Endothelial cell of umbilical vein (primary cell): ENCODE measurements around the gene ERLIN1. TPM values are rescaled to one million over a fixed set of nuclear protein-coding genes. Genes with fewer than 3 reads are reported as not detected.

Source experiments
- BruUV-seq: library from RNA; stranded (reverse); fragments of 400-500 nt; replicated peaks from 2 replicates; lab custom pipeline; 2021; lab: Mats Ljungman, UMichigan
- CTCF ChIA-PET: fragments of 300-600, 350-600 bp; sonication (Branson Sonifier 250); formaldehyde crosslinking; loops from one replicate; lab custom pipeline; 2021; ENCODE audit warnings: antibody characterized with exemption, inconsistent platforms; lab: Charles Lee
- POLR2A ChIA-PET: fragments of 300-600, 350-600 bp; sonication (Branson Sonifier 250); formaldehyde crosslinking; loops from one replicate; lab custom pipeline; 2021; ENCODE audit warnings: antibody characterized with exemption, inconsistent platforms; lab: Charles Lee
- DNase-seq: peaks from one replicate; pipeline ENCODE4 v3.0.0-alpha.2; 2011; ENCODE audit warnings: low read depth, low spot score
- FAIRE-seq: peaks from 2 replicates; lab custom pipeline; 2011; peaks lifted over from hg19 to GRCh38; lab: Jason Lieb, UNC
- H2AFZ ChIP-seq: 2 replicates; pipeline ENCODE4 v1.6.0; 2012; ENCODE audit warnings: low read depth, low read length, control low read depth, inconsistent platforms
- H3K27ac ChIP-seq: 2 replicates; pipeline ENCODE4 v1.5.1; 2011; ENCODE audit warnings: low read depth, mild to moderate bottlenecking, control low read depth, low read length, moderate library complexity; ENCODE audit not compliant: insufficient read depth
- H3K27me3 ChIP-seq, 2 experiments: 2 replicates each; pipeline versions ENCODE4 v1.6.0 to v1.6.1; 2011; ENCODE audit warnings: low read length in 2 of 2, mixed read lengths in 1 of 2; ENCODE audit not compliant: control insufficient read depth in 2 of 2, insufficient read depth in 2 of 2
- H3K36me3 ChIP-seq, 2 experiments: 2 replicates in 1 of 2; 3 replicates in 1 of 2; pipeline ENCODE4 v1.5.1; 2011; ENCODE audit warnings: low read length in 2 of 2, mild to moderate bottlenecking in 1 of 2, moderate library complexity in 1 of 2; ENCODE audit not compliant: control insufficient read depth in 2 of 2, insufficient read depth in 2 of 2; ENCODE audit errors: extremely low read depth in 1 of 2
- H3K4me1 ChIP-seq: 3 replicates; pipeline ENCODE4 v1.5.1; 2011; ENCODE audit warnings: mild to moderate bottlenecking, low read length; ENCODE audit not compliant: control insufficient read depth, insufficient read depth; ENCODE audit errors: extremely low read depth
- H3K4me2 ChIP-seq: 2 replicates; pipeline ENCODE4 v1.6.1; 2011; ENCODE audit warnings: low read length, control low read depth, mixed read lengths; ENCODE audit not compliant: insufficient read depth
- H3K4me3 ChIP-seq, 3 experiments: fragments of 200-600 bp in 1 of 3; sonication (generic), shearing (Covaris generic) in 1 of 3; replicated peaks in 1 of 3; 2 replicates each; pipeline ENCODE4 v1.5.1; 2011 to 2016; ENCODE audit warnings: control low read depth in 3 of 3, low read length in 3 of 3, mild to moderate bottlenecking in 2 of 3, inconsistent platforms in 1 of 3, low read depth in 1 of 3, moderate library complexity in 1 of 3; ENCODE audit not compliant: insufficient read depth in 1 of 3
- H3K79me2 ChIP-seq: 2 replicates; pipeline ENCODE4 v1.6.0; 2012; ENCODE audit warnings: low read length, inconsistent platforms; ENCODE audit not compliant: control insufficient read depth, insufficient read depth
- H3K9ac ChIP-seq: replicated peaks from 2 replicates; pipeline ENCODE3; 2011; ENCODE audit warnings: low read length, control low read depth; ENCODE audit not compliant: insufficient read depth; ENCODE audit errors: extremely low read depth
- H3K9me1 ChIP-seq: replicated peaks from 3 replicates; pipeline ENCODE4 v1.6.0; 2011; ENCODE audit warnings: mild to moderate bottlenecking, low read length; ENCODE audit not compliant: control insufficient read depth, insufficient read depth; ENCODE audit errors: extremely low read depth
- H3K9me3 ChIP-seq: replicated peaks from 2 replicates; pipeline ENCODE4 v1.5.1; 2012; ENCODE audit warnings: low read length, inconsistent platforms; ENCODE audit not compliant: control insufficient read depth, insufficient read depth
- H4K20me1 ChIP-seq: replicated peaks from 2 replicates; pipeline ENCODE3; 2011; ENCODE audit warnings: mild to moderate bottlenecking, low read length; ENCODE audit not compliant: control insufficient read depth, insufficient read depth; ENCODE audit errors: extremely low read depth
- EZH2 ChIP-seq: IDR thresholded peaks from 2 replicates; pipeline ENCODE4 v1.6.1; 2012; ENCODE audit warnings: borderline replicate concordance, low read depth, mild to moderate bottlenecking, moderate library complexity, low read length, inconsistent platforms; ENCODE audit not compliant: severe bottlenecking
- FOS ChIP-seq: IDR thresholded peaks from 2 replicates; pipeline ENCODE4 v1.6.1; 2011; ENCODE audit warnings: mild to moderate bottlenecking, low read length, moderate library complexity, borderline replicate concordance; ENCODE audit not compliant: insufficient read depth
- GATA2 ChIP-seq: IDR thresholded peaks from 2 replicates; pipeline ENCODE4 v1.7.0; 2011; ENCODE audit warnings: low read depth, mild to moderate bottlenecking, moderate library complexity, mixed read lengths, low read length; ENCODE audit not compliant: insufficient read length, insufficient read depth
- JUN ChIP-seq: IDR thresholded peaks from 2 replicates; pipeline ENCODE4 v1.6.1; 2011; ENCODE audit warnings: borderline replicate concordance, low read depth; ENCODE audit not compliant: insufficient read length, insufficient read depth
- MYC ChIP-seq: IDR thresholded peaks from one replicate; pipeline ENCODE4 v1.6.1; 2011; ENCODE audit warnings: mild to moderate bottlenecking, low read depth, low read length
- POLR2A ChIP-seq: IDR thresholded peaks from 2 replicates; pipeline ENCODE4 v1.6.1; 2012; ENCODE audit warnings: low read depth, mild to moderate bottlenecking, control low read depth, low read length
- POLR2AphosphoS5 ChIP-seq: IDR thresholded peaks from 2 replicates; pipeline ENCODE4 v1.6.1; 2012; ENCODE audit warnings: low read depth, mild to moderate bottlenecking, control low read depth, low read length, moderate library complexity; ENCODE audit not compliant: insufficient read depth
- dilution Hi-C: fragments of 300-500 bp; cut with MboI; formaldehyde crosslinking; loops from one replicate; pipeline ENCODE4 v1.15.0; 2019; ENCODE audit warnings: low sequenced_read_pairs; ENCODE audit not compliant: extremely low pct_ligation_motif_present
- intact Hi-C: fragments of 100-400 bp; cut with micrococcal nuclease; formaldehyde crosslinking; loops from one replicate; pipeline ENCODE4 v1.10.0; 2022
- polyA plus RNA-seq, 4 experiments: library from polyadenylated mRNA; depleted of rRNA in 3 of 4; stranded (reverse) in 3 of 4; unstranded in 1 of 4; fragments of >200 nt; gene quantifications; 2 replicates each; pipeline versions ENCODE4 v1.2.1 to v1.2.3, GENCODE V29; 2011 to 2012; ENCODE audit warnings: missing spikeins in 1 of 4
- total RNA-seq: library from RNA; stranded (reverse); gene quantifications from 2 replicates; pipeline ENCODE4 v1.2.3, GENCODE V29; 2021
- TF ChIP-seq, protein P1 (sequence below): IDR thresholded peaks from 2 replicates; pipeline ENCODE4 v1.6.1; 2011; ENCODE audit not compliant: insufficient read depth, insufficient read length
- TF ChIP-seq, protein P2 (sequence below), 2 donors: IDR thresholded peaks; 1 replicate in 1 of 2; 2 replicates in 1 of 2; pipeline ENCODE4 v1.5.1; 2011; ENCODE audit warnings: low read length in 2 of 2, mild to moderate bottlenecking in 2 of 2, moderate library complexity in 2 of 2, control low read depth in 1 of 2, inconsistent platforms in 1 of 2, low read depth in 1 of 2; ENCODE audit not compliant: insufficient read depth in 1 of 2; ENCODE audit errors: extremely low read depth in 1 of 2

The ERLIN1 gene
- total and polyA plus RNA-seq, 2 donors (not counting 3 experiments of a cell fraction or from before 2014, with no cell fraction given), result 30.7 to 51.0 TPM

DNA sequence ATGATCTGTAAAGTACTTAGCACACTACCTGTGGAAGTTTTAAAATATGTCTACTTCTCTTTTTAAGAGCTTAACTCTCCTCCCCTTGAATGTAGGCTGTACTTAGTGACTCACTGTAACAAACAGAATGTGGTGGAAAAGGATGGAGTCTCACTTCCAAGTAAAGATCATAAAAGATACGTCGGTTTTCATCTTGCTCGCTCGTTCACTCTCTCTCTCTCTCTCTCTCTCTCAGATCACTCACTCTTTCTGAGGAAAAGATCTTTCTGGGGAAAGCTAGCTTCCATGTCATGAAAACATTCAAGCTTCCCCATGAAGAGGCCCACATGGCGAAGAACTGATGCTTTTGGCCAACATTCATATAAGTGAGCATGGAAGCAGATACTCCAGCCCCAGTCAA, 38.0 kb upstream of the ERLIN1 start:
- intact Hi-C loops, result no loop called here
- Histone ChIP-seq H3K9me1 (no peaks in the 10 kb centered on the region), H3K4me3 (no peak overlapping the region), H3K4me2 (no peak overlapping the region), H3K79me2 (peaks cover 26% of the 10 kb centered on the region), H3K27me3 (no peaks in the 10 kb centered on the region), H3K27ac (no peak overlapping the region), H4K20me1 (no peaks in the 10 kb centered on the region), H3K36me3 (peaks cover 4 to 16% of the 10 kb centered on the region in 2 experiments), H3K9ac (no peak overlapping the region), H2AFZ (no peak overlapping the region), H3K4me1 (peaks cover 2% of the 10 kb centered on the region), H3K9me3 (no peaks in the 10 kb centered on the region)
- TF ChIP-seq JUN (no peak), POLR2AphosphoS5 (no peak), FOS (no peak), GATA2 (no peak), POLR2A (no peak), EZH2 (no peak), MYC (no peak)
- TF ChIP-seq, protein P1, sequence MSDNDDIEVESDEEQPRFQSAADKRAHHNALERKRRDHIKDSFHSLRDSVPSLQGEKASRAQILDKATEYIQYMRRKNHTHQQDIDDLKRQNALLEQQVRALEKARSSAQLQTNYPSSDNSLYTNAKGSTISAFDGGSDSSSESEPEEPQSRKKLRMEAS, result no peak
- TF ChIP-seq, protein P2, sequence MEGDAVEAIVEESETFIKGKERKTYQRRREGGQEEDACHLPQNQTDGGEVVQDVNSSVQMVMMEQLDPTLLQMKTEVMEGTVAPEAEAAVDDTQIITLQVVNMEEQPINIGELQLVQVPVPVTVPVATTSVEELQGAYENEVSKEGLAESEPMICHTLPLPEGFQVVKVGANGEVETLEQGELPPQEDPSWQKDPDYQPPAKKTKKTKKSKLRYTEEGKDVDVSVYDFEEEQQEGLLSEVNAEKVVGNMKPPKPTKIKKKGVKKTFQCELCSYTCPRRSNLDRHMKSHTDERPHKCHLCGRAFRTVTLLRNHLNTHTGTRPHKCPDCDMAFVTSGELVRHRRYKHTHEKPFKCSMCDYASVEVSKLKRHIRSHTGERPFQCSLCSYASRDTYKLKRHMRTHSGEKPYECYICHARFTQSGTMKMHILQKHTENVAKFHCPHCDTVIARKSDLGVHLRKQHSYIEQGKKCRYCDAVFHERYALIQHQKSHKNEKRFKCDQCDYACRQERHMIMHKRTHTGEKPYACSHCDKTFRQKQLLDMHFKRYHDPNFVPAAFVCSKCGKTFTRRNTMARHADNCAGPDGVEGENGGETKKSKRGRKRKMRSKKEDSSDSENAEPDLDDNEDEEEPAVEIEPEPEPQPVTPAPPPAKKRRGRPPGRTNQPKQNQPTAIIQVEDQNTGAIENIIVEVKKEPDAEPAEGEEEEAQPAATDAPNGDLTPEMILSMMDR (IDR thresholded peaks at IDR 0.05; ENCODE audit: extremely low read depth in 1 of 2, insufficient read depth in 1 of 2, low read depth in 1 of 2, low read length in 2 of 2), result no peak
- CTCF ChIA-PET, result interaction anchor here (1.1 kb wide), 2 partner anchors 178 to 378 kb away, joined by 3 to 4 read pairs; no protein-coding TSS in a partner anchor
- dilution Hi-C loops, result no loop called here
- POLR2A ChIA-PET, result no interaction called here
- DNase-seq, result no peak
- BruUV-seq, result no TSS peak
- FAIRE-seq, result no peak
